Common myeloid progenitor, CD34-positive (primary cell): ENCODE results near the gene TBC1D32.

Experiments
- CTCF ChIA-PET: fragments of 350-600 bp; sonication (Branson Sonifier 250); formaldehyde crosslinking; loops from one replicate; lab custom pipeline; 2021; ENCODE audit warnings: antibody characterized with exemption; lab: Charles Lee
- POLR2A ChIA-PET: fragments of 350-600 bp; sonication (Branson Sonifier 250); formaldehyde crosslinking; loops from one replicate; lab custom pipeline; 2021; ENCODE audit warnings: antibody characterized with exemption; lab: Charles Lee
- DNase-seq, 3 donors: peaks; one replicate each; pipeline versions ENCODE4 v3.0.0 to v3.0.0-alpha.2; 2013
- H3K27ac ChIP-seq, 2 experiments: 1 replicate in 1 of 2; 2 replicates in 1 of 2; pipeline ENCODE4 v1.7.0; 2013; ENCODE audit warnings: inconsistent platforms in 2 of 2, low read length in 2 of 2, mild to moderate bottlenecking in 2 of 2, low read depth in 1 of 2, moderate library complexity in 1 of 2; ENCODE audit not compliant: severe bottlenecking in 2 of 2, insufficient read depth in 1 of 2, poor library complexity in 1 of 2
- H3K27me3 ChIP-seq, 5 experiments: replicated peaks in 2 of 5; 1 replicate in 3 of 5; 2 replicates in 2 of 5; pipeline versions ENCODE4 v1.6.1 to v1.7.0; 2013; ENCODE audit warnings: low read length in 4 of 5, mild to moderate bottlenecking in 2 of 5, moderate library complexity in 2 of 5, inconsistent platforms in 1 of 5; ENCODE audit not compliant: insufficient read depth in 5 of 5, control insufficient read depth in 4 of 5
- H3K36me3 ChIP-seq, 4 experiments: 1 replicate in 2 of 4; 2 replicates in 2 of 4; pipeline versions ENCODE4 v1.6.1 to v1.7.0; 2013; ENCODE audit warnings: low read length in 3 of 4, control low read depth in 1 of 4, mild to moderate bottlenecking in 1 of 4; ENCODE audit not compliant: control insufficient read depth in 4 of 4, insufficient read depth in 4 of 4
- H3K4me1 ChIP-seq, 4 experiments: 1 replicate in 3 of 4; 2 replicates in 1 of 4; pipeline versions ENCODE4 v1.6.1 to v1.7.1; 2013; ENCODE audit warnings: low read length in 3 of 4, mild to moderate bottlenecking in 3 of 4, control low read depth in 1 of 4, inconsistent platforms in 1 of 4, moderate library complexity in 1 of 4; ENCODE audit not compliant: control insufficient read depth in 4 of 4, insufficient read depth in 4 of 4; ENCODE audit errors: control extremely low read depth in 1 of 4
- H3K4me3 ChIP-seq, 7 experiments: 1 replicate in 4 of 7; 2 replicates in 3 of 7; pipeline versions ENCODE4 v1.5.1 to v1.7.0; 2013; ENCODE audit warnings: mild to moderate bottlenecking in 7 of 7, low read length in 6 of 7, moderate library complexity in 6 of 7, inconsistent platforms in 2 of 7, low read depth in 2 of 7, control low read depth in 1 of 7; ENCODE audit not compliant: insufficient read depth in 4 of 7, control insufficient read depth in 1 of 7; ENCODE audit errors: extremely low read depth in 1 of 7
- H3K9me3 ChIP-seq, 5 experiments: 1 replicate in 4 of 5; 2 replicates in 1 of 5; pipeline versions ENCODE4 v1.6.1 to v1.7.1; 2013; ENCODE audit warnings: low read length in 4 of 5, mild to moderate bottlenecking in 2 of 5, inconsistent platforms in 1 of 5, low read depth in 1 of 5, moderate library complexity in 1 of 5; ENCODE audit not compliant: control insufficient read depth in 4 of 5, insufficient read depth in 2 of 5; ENCODE audit errors: control extremely low read depth in 1 of 5
- WGBS: methylation state at CpG from one replicate; pipeline ENCODE4 v1.1.5; 2013; ENCODE audit not compliant: insufficient coverage; 5-methylcytosine and 5-hydroxymethylcytosine counted together

Gene TBC1D32

DNA sequence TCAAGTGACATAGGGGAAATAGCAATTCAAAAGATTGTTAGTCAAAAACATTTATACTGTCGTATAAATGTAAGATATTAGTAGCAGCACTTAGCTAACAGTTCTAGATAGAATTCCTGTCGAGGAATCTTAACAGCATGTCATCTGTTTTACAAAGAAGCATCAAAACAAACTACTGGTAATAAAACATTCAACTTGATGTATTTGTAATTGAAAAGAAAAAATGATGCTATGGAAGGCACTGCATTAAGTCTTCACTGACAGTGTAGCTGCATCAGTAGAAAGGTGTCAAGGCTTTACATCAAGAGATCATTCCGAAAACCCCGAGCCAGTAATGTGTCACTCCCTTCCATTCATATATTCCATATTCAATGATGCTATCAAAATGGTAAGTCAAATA, 223.5 kb downstream of the TBC1D32 start:
- Histone ChIP-seq H3K9me3 (no peaks in the 10 kb centered on the region), H3K27me3 (no peaks in the 10 kb centered on the region), H3K27ac (no peak overlapping the region), H3K36me3 (peaks cover 0 to 2% (median 0%) of the 10 kb centered on the region in 4 experiments), H3K4me3 (no peak overlapping the region), H3K4me1 (no peaks in the 10 kb centered on the region)
- ChIA-PET CTCF (interaction anchor here (0.6 kb wide), 1 partner anchor 153 kb away, joined by 3 read pairs; no protein-coding TSS in a partner anchor), POLR2A (no interaction called here)
- WGBS: no CpG with 5 or more reads among the region's 4 CpGs
- DNase-seq: no peak

DNA sequence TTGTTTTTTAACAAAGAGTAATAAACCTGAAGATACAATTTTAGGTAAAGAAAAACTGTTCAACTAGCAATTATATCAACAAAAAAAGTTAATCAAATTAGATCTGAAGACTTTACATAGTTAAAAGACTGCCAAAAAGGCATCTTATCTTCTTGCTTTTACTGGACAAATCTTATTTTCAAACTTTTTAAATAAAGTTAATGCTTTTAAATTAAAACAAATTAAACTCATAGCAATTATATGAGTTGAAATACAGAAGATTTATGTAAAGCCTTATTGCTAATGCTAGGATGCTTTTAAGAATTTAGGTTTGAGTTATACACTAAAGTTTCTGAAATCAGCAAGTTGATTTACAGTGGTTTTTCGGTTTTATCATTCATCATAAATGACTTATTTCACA, 227.3 kb downstream of the TBC1D32 start:
- H3K4me1 ChIP-seq: no peaks in the 10 kb centered on the region
- CTCF ChIA-PET: no interaction called here
- H3K36me3 ChIP-seq: peaks cover 0 to 4% (median 1%) of the 10 kb centered on the region in 4 experiments
- H3K27ac ChIP-seq: no peak overlapping the region
- H3K4me3 ChIP-seq: no peak overlapping the region
- POLR2A ChIA-PET: no interaction called here
- no peaks in the 10 kb centered on the region for H3K9me3 ChIP-seq
- no peaks in the 10 kb centered on the region for H3K27me3 ChIP-seq
- no peak for DNase-seq
- no CpG with 5 or more reads among the region's 1 CpG for WGBS

DNA sequence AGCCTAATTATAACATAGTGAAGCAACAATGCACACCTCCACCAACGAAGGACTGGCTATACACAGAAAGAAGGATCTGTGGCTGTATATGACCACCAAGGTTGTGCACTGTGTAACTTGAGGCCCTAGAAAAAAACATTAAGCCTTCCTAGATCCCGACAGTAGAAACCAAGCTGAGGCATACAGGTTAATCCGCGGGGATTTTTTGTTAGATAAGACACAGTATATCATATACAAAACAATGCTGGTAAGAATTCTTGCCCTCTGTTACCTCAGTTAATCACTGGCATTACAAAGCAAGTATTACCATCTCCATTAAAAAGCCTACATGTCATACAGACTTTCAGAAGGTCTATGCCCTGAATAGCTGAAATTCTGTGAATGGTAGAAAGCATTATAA, 228.8 kb downstream of the TBC1D32 start:
- Histone ChIP-seq H3K4me1 (no peaks in the 10 kb centered on the region), H3K27ac (no peak overlapping the region), H3K9me3 (no peaks in the 10 kb centered on the region), H3K27me3 (no peaks in the 10 kb centered on the region), H3K36me3 (peaks cover 0 to 4% (median 0%) of the 10 kb centered on the region in 4 experiments), H3K4me3 (no peak overlapping the region)
- ChIA-PET CTCF (no interaction called here), POLR2A (no interaction called here)
- DNase-seq: no peak
- 94% methylated on average over 3 of the region's 4 CpGs for WGBS

- no peaks in the 10 kb centered on the region for H3K4me1 ChIP-seq
- H3K27ac ChIP-seq: no peak overlapping the region
- CTCF ChIA-PET: no interaction called here
- H3K4me3 ChIP-seq: no peak overlapping the region
- DNase-seq: no peak
- H3K36me3 ChIP-seq: no peaks in the 10 kb centered on the region
- no peaks in the 10 kb centered on the region for H3K9me3 ChIP-seq
- H3K27me3 ChIP-seq: no peaks in the 10 kb centered on the region
- POLR2A ChIA-PET: no interaction called here
These were observed 240.4 kb downstream of the TBC1D32 start for GRCh38 chr6:121093928-121094327.

GRCh38 chr6:121090492-121090891, 243.8 kb downstream of the TBC1D32 start:
- H3K4me1 ChIP-seq: no peaks in the 10 kb centered on the region
- H3K36me3 ChIP-seq: no peaks in the 10 kb centered on the region
- no peak overlapping the region for H3K4me3 ChIP-seq
- H3K27ac ChIP-seq: no peak overlapping the region
- ChIA-PET CTCF (no interaction called here), POLR2A (interaction anchor here (0.7 kb wide), 1 partner anchor 666 kb away, joined by 4 read pairs; no protein-coding TSS in a partner anchor)
- no peaks in the 10 kb centered on the region for H3K9me3 ChIP-seq
- no peak for DNase-seq
- no CpG with 5 or more reads among the region's 1 CpG for WGBS
- no peaks in the 10 kb centered on the region for H3K27me3 ChIP-seq

GRCh38 chr6:121086876-121087275, 247.4 kb downstream of the TBC1D32 start:
- Histone ChIP-seq H3K27ac (no peak overlapping the region), H3K4me3 (no peak overlapping the region), H3K9me3 (no peaks in the 10 kb centered on the region), H3K36me3 (no peaks in the 10 kb centered on the region), H3K27me3 (no peaks in the 10 kb centered on the region), H3K4me1 (no peaks in the 10 kb centered on the region)
- WGBS: 100% methylated on average over 2 of the region's 3 CpGs
- DNase-seq: no peak
- ChIA-PET CTCF (no interaction called here), POLR2A (no interaction called here)

DNA sequence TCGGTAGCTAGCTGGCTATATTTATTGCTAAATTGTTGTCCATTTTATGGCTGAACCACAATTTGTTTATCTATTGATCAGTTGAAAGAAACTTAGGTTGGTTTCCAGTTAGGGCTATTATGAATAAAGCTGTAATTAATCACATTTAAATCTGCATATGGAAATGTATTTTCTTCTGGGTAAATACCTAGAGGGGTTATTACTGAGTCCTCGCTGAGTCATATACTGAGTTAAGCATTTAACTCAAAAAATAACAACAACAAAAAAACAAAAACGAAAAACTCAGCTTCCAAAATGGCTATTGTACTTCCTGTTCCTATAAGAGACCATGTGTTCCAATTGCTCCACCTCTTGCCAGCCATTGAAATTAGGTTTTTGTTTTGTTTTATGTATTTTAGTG, 258.2 kb downstream of the TBC1D32 start:
- Histone ChIP-seq H3K4me3 (no peak overlapping the region), H3K27me3 (no peaks in the 10 kb centered on the region), H3K9me3 (no peaks in the 10 kb centered on the region), H3K4me1 (no peaks in the 10 kb centered on the region), H3K27ac (no peak overlapping the region), H3K36me3 (no peaks in the 10 kb centered on the region)
- WGBS: no CpG with 5 or more reads among the region's 3 CpGs
- no peak for DNase-seq
- ChIA-PET CTCF (interaction anchor here (0.6 to 0.7 kb wide), 2 partner anchors 15 to 162 kb away, joined by 3 to 4 read pairs; no protein-coding TSS in a partner anchor), POLR2A (no interaction called here)
